NCI-H2227 (cell line): Measurements from ENCODE around the gene TMEM271.
"Not testable (repeated sequence)": the region's sequence is repeated elsewhere in the genome, so short reads cannot be mapped to it uniquely, and the experiment has no call there.

ENCODE experiments used
- DNase-seq: peaks from one replicate; lab custom pipeline; 2025; ENCODE audit not compliant: unreplicated experiment; lab: John Stamatoyannopoulos, UW

Gene TMEM271

GRCh38 chr4:566508-567295 lies 9.4 kb downstream of the TMEM271 start:
- no peak for DNase-seq

- no peak for DNase-seq
Measured at GRCh38 chr4:566035-566434, 10.1 kb downstream of the TMEM271 start.

DNA sequence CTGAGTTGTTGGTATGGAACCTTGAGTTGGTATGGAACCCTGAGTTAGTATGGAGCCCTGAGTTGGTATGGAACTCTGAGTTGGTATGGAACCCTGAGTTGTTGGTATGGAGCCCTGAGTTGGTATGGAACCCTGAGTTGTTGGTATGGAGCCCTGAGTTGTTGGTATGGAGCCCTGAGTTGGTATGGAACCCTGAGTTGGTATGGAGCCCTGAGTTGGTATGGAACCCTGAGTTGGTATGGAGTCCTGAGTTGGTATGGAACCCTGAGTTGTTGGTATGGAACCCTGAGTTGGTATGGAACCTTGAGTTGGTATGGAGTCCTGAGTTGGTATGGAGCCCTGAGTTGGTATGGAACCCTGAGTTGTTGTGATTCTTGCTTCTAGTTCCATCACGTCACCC lies 10.5 kb downstream of the TMEM271 start:
- DNase-seq = not testable (repeated sequence)

DNA sequence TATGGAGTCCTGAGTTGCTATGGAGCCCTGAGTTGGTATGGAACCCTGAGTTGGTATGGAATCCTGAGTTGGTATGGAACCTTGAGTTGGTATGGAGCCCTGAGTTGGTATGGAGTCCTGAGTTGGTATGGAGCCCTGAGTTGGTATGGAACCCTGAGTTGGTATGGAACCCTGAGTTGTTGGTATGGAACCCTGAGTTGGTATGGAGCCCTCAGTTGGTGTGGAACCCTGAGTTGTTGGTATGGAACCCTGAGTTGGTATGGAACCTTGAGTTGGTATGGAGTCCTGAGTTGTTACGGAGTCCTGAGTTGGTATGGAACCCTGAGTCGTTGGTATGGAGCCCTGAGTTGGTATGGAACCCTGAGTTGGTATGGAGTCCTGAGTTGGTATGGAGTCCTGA lies 13.6 kb downstream of the TMEM271 start:
- not testable (repeated sequence) for DNase-seq

- DNase-seq = no peak
Measured at GRCh38 chr4:561426-561825, 14.7 kb downstream of the TMEM271 start.

- no peak for DNase-seq
Measured at GRCh38 chr4:560731-561291, 15.3 kb downstream of the TMEM271 start.

GRCh38 chr4:560061-560460 lies 16.0 kb downstream of the TMEM271 start:
- no peak for DNase-seq

GRCh38 chr4:555566-556275 lies 20.4 kb downstream of the TMEM271 start:
- no peak for DNase-seq

DNA sequence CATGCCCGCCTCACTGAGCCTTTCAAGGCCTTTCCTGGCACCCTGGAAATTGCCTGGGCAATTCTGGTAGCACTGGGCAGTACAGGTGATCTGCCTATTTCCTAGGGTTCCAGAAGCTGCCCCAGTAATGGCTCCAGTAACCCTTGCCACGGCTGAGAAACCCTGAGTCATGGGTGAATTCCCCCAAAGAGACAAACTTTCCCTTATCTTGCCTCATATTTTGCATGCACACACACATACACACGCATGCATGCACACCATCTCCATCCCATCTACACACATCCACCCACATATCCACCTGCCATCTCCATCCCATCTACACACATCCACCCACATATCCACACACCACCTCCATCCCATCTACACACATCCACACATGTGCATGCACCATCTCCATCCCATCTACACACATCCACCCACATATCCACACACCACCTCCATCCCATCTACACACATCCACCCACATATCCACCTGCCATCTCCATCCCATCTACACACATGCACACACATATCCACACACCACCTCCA lies 21.2 kb downstream of the TMEM271 start:
- not testable (repeated sequence) for DNase-seq

DNA sequence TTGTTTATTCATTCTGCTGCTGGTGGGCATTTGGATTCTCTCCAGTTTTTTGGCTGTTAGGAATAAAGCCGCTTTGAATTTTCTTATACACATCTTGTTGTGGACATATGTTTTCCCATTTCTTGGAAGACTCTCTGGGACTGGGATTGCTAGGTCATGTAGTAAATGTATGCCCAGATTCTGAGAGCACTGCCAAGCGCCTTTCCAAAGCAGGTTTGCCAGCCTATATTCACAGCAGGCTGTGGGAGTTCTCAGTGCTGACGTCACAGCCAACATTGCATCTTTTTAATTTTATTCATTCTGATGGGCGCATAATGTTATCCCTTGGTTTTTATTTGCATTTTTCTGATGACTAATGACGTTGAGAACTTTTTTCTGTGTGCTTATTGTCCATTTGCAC lies 24.1 kb downstream of the TMEM271 start:
- DNase-seq = no peak

DNA sequence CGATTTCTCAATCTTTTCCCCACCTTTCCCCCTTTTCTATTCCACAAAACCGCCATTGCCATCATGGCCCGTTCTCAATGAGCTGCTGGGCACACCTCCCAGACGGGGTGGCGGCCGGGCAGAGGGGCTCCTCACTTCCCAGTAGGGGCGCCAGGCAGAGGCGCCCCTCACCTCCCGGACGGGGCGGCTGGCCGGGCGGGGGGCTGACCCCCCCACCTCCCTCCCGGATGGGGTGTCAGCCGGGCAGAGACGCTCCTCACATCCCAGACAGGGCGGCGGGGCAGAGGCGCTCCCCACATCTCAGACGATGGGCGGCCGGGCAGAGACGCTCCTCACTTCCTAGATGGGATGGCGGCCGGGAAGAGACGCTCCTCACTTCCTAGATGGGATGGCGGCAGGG lies 25.8 kb downstream of the TMEM271 start:
- DNase-seq = not testable (repeated sequence)

GRCh38 chr4:548976-549375 lies 27.1 kb downstream of the TMEM271 start:
- no peak for DNase-seq

DNA sequence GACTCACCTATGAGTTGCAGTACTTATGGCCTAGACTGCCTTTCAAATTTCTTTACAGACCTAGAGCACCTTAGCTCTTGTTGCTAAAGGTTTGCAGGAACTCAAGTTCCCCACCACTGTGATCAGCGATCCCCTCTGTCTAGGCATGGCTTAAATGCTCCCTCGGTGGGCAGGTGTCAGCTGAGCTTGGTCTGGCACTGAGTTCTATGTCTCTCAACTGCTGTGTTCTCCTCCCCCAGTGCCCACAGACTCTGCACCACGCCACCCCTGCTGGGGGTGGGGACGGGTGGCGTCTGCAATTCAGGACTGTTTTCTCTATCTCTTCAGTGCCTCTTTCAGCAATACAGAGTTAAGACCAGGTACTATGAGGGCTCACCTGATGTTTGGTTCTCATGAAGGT lies 30.5 kb downstream of the TMEM271 start:
- no peak for DNase-seq

- no peak for DNase-seq
Measured at GRCh38 chr4:544386-545105, 31.5 kb downstream of the TMEM271 start.

DNA sequence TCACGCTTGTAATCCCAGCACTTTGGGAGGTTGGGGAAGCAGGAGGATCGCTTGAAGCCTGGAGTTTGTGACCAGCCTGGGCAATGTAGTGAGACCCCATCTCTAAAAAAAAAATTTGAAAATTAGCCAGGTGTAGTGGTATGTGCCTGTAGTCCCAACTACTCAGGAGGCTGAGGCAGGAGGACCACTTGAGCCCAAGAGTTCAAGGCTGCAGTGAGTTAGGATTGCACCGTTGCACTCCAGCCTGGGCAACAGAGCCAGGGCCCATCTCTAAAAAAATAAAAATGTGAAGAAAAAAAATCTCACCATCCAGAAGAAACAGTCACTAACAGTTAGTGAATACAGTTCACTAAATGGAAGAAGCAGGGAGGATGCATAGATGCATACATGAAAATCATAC lies 34.8 kb downstream of the TMEM271 start:
- no peak for DNase-seq

GRCh38 chr4:538542-539142 lies 37.5 kb downstream of the TMEM271 start:
- no peak for DNase-seq

DNA sequence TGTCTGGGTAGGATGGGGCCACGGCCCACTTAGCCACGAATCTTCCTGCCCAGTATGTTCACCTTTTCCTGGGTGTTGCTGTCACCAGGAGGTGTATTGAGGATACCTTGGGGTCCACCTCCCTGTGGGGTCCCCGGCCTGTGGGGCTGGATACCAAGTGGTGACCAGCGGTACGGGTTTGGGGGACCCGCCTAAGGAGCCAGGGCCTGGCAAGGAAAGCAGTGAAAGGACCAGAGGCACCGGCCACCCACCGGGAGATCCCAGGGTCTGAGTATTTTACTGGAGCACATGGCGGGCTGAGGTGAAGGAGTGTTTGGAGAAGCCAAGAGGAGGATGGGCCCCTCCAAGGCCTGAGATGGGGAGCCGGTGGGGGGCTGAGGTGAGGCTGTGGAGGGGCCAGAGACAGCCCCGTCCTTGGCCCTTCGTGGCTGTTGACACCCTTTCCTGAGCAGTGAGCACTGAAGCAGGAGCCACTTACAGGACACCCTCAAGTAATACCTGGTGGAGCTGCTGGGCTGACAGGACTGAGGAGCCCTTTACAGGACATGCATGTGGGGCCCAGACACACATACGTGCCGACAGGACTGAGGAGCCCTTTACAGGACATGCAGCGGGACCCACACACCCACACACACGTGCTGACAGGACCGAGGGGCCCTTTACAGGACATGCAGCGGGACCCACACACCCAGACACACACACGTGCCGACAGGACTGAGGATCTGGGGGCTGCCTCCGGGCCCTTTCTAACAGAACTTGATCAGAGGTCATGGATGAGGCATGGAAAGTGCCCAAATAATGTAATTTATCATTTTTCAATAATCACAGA lies 38.4 kb downstream of the TMEM271 start:
- no peak for DNase-seq

GRCh38 chr4:536351-536972 lies 39.6 kb downstream of the TMEM271 start:
- no peak for DNase-seq

DNA sequence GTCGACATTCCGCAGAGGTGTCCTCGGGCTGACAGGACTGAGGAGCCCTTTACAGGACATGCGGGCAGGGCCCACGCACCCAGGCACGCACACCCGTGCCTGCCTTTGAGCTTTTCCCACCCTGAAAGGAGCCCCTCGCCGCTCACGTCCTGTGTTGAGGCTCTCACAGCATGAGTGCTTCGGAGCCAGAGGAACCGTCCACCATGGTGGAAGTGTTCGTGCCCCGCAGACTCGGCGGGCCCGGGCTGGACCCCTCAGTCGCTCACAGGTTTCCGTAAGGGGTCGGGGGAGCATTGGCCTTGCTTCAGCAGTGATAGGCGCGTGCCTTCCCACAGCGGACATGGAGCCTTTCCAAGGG lies 40.2 kb downstream of the TMEM271 start:
- DNase-seq = no peak
